Activated CD4-positive, CD25-positive, alpha-beta regulatory T cell (primary cell): Measurements from ENCODE around the gene CCNY.
"Not testable (repeated sequence)": the region's sequence is repeated elsewhere in the genome, so short reads cannot be mapped to it uniquely, and the experiment has no call there.

Experiments
- DNase-seq, 4 experiments: peaks; one replicate each; lab custom pipeline; 2025; lab: John Stamatoyannopoulos, UW

CCNY gene

GRCh38 chr10:35336084-35336831 is at the start of gene CCNY:
CCNY (plus strand) TSS chr10:35336509; CDS start chr10:35337054, 545 bp downstream.
- peak; percentile 58 to 68 (median 58) for DNase-seq

DNA sequence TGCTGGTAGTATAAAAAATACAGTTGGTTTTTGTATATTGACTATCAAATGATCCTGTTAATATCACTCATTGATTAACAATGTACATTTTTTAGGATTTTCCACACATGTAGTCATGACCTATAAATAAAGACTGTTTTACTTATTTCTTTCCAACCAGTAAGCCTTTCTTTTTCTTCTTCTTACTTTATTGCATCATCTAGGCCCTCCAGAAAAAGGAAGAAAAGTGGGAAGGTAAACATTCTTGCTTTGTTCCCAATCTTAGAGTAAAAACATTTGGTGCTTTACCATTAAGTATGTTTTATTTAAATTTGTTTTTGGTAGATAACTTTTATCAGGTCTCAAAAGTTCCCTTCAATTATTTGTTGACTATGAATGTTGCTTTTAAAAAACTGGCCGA is 47.1 kb upstream of the CCNY start:
- no peak for DNase-seq

- no peak for DNase-seq
Observed at GRCh38 chr10:35294506-35294905, 41.8 kb upstream of the CCNY start.

DNA sequence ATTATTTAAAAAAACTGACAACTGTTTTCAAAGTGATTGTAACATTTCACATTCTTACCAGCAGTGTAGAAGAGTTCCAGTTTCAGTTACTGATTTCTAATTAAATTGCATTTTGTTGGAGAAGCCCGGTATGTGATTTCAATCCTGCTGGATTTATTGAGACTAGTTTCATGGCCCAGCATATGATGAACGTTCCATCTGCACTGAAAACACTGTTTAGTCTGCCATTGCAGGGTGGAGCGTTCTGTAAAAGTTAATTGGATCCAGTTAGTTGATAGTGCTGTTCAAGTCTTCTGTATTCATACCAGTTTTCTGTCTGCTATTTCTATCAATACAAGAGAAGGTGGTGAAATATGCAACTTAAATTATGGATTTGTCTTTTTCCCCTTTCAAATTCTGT is 37.3 kb upstream of the CCNY start:
- no peak for DNase-seq

GRCh38 chr10:35300063-35300699 is 36.1 kb upstream of the CCNY start:
- no peak for DNase-seq

DNA sequence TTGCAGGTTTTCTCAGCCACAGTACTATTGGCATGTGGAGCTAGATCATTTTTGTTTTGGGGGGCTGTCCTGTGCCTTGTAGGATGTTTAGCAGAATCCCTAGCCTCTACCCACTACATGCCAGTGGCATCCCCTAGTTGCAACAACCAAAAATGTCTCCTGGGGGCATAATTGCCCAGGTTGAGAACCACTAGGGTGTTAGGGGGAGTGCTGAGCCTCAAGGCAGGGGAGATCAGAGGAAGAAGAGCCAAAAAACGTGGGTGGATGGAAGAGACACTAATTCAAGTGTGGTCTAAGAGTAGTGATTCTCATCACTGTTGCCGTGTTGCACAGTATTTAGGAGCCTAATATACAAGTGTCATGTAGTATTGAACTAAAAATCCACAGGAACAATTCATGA is 31.7 kb upstream of the CCNY start:
- no peak for DNase-seq

DNA sequence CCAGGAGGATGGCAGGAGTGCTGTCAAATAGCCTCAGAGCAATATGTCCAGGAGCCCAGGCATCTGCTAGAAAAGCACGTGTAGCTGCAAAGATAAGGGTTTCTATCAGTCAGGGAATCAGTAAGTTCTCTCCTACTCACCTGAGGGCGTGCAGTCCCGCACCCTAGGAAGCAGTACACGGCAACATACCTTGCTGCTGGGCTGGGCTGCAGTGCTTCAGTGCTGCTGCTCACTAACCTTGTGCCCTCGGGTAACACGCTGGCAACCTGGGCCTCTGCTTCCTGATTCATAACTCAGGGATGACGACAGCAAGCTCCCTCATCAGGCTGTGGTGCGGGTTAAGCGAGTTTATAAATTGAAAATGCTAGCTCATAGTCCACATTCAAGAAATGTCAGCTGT is 29.5 kb upstream of the CCNY start:
- no peak for DNase-seq

GRCh38 chr10:35307297-35307696 is 29.0 kb upstream of the CCNY start:
- no peak for DNase-seq

GRCh38 chr10:35308809-35309208 is 27.5 kb upstream of the CCNY start:
- no peak for DNase-seq

DNA sequence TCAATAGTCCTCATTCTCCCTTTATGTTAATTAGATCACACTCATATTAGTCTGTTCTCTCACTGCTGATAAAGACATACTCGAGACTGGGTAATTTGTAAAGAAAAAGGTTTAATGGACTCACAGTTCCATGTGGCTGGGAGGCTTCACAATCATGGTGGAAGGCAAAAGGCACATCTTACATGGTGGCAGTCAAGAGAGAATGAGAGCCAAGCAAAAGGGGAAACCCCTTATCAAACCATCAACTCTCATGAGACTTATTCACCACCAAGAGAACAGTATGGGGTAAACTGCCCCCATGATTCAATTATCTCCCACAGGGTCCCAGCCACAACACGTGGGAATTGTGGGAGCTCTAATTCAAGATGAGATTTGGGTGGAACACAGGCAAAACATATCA is 22.2 kb upstream of the CCNY start:
- not testable (repeated sequence) for DNase-seq

GRCh38 chr10:35315235-35315634 is 21.1 kb upstream of the CCNY start:
- not testable (repeated sequence) for DNase-seq

GRCh38 chr10:35316218-35316967 is 19.9 kb upstream of the CCNY start:
- DNase-seq: no peak

- DNase-seq: no peak
Observed at GRCh38 chr10:35318551-35318950, 17.8 kb upstream of the CCNY start.

GRCh38 chr10:35320341-35320740 is 16.0 kb upstream of the CCNY start:
- no peak for DNase-seq

- DNase-seq: no peak
Observed at GRCh38 chr10:35322636-35323035, 13.7 kb upstream of the CCNY start.

DNA sequence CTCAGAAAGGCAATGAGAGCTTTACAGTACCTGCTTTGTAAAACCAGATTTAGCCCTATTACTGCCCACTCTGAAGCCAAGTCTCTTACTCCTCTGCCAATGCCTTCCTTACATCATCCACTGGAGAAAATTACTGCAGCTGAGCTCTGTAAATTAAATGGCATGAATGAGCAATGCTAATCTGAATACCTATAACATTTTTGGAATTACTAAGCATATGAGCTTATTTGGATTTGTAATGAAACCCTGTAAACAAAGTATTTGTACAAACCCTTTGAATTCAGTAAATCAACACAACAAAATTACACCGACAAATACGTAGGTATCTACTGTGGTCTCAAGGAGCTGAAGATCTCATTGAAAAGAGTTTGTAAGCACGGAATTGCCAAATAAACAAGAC is 12.1 kb upstream of the CCNY start:
- DNase-seq: no peak

DNA sequence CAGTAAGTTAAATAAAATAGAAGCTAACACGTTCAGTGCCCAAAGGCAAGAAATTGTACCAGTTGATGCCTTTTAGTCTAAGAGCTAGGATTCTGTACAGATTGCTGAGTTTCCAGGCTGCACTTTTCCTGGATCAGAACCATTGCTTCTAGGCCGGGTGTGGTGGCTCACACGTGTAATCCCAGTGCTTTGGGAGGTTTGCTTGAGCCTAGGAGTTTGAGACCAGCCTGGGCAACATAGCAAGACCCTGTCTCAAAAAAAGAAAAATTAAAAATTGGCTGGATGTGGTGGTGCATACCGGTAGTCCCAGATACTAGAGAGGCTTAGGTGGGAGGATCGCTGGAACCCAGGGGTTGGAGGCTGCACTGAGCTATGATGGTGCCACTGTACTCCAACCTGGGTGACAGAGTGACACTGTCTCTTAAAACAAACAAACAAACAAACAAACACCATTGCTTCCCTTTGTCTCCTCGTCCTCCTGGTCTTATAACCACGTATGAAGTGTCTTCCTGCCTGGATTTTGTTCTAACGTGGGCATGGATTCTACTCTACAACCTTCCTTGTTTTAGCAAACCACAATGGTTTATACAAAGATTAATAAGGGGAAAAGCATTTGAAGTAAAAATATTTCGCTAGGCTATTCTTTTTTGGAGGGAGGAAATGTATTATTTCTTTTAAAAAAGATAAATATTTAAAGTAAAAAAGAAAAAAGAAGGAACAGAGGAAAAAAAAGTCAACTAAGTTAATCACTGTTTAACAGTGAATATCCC is 9.7 kb upstream of the CCNY start:
- DNase-seq: no peak

DNA sequence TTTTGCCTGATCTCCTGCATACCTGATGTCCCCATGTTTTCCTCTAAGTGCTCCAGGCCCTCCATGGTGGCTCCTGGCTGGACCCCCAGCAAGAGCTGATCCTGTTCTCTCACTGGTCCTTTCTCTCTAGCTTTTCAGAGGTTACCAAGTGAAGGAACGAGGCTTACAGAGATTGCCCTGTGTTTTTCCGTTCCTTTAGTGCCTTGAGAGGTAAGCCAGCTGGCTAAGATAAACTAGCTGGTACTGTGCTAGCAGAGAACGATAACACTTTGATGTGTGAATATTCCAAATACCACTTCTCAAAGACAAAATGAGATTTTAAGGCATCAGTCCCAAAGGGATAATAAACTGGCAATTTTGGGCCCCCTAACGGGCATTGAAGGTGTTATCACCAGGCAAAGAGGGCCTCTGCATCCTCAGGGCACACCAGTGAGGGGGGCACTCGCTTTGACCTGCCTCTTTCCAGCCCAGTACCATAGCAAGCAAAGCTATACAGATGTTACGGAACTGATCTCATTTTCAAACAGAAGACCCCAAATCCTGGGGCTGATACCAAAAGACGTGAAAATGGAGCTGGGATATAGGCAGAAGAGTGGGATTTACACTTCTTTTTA is 8.4 kb upstream of the CCNY start:
- no peak for DNase-seq

GRCh38 chr10:35328404-35329037 is 7.8 kb upstream of the CCNY start:
- DNase-seq: no peak

GRCh38 chr10:35329520-35329919 is 6.8 kb upstream of the CCNY start:
- DNase-seq: no peak

DNA sequence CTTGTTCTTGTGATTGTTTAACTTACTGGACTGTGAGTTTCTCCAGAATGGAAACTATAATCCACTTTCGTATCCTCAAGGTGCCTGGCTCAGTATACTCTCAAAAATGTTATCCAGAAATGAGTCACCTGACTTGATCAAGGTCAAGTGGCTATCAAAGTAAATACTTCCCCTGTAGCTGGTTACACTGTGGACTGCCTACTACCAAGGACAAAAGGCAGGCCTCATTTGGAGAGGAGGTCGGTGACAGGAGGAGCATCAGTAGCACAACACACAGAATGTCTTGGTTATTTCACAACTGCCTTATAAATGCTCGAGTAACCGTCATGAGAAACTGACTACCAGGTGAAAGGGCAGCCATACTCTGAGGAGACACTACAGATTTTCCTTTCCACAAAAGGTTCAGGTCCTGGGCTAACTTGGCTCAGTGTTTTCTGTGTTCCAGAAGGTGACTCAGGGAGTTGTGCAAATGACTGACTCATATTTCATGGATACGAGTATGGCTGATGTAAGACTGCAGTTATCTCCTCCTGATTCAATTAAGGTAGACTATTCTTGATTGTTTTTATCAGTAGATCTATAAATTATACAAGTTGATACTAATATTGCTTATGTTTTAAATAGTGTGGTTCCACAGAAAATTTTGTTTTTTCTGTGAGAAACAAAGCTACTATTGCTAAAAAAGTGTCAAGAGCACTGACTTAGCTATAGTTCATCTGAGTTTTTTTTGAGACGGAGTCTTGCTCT is 4.2 kb upstream of the CCNY start:
- DNase-seq: no peak
